GM19351 (cell line): ENCODE results near the gene POLD1.
"Not testable (repeated sequence)": the region's sequence is repeated elsewhere in the genome, so short reads cannot be mapped to it uniquely, and the experiment has no call there.

Experiments
- ATAC-seq: cut with Tn5 transposase; IDR thresholded peaks from one replicate; pipeline ENCODE4 v1.9.1; 2021; ENCODE audit warnings: mild to moderate bottlenecking, moderate library complexity; ENCODE audit not compliant: unreplicated experiment

The POLD1 gene

DNA sequence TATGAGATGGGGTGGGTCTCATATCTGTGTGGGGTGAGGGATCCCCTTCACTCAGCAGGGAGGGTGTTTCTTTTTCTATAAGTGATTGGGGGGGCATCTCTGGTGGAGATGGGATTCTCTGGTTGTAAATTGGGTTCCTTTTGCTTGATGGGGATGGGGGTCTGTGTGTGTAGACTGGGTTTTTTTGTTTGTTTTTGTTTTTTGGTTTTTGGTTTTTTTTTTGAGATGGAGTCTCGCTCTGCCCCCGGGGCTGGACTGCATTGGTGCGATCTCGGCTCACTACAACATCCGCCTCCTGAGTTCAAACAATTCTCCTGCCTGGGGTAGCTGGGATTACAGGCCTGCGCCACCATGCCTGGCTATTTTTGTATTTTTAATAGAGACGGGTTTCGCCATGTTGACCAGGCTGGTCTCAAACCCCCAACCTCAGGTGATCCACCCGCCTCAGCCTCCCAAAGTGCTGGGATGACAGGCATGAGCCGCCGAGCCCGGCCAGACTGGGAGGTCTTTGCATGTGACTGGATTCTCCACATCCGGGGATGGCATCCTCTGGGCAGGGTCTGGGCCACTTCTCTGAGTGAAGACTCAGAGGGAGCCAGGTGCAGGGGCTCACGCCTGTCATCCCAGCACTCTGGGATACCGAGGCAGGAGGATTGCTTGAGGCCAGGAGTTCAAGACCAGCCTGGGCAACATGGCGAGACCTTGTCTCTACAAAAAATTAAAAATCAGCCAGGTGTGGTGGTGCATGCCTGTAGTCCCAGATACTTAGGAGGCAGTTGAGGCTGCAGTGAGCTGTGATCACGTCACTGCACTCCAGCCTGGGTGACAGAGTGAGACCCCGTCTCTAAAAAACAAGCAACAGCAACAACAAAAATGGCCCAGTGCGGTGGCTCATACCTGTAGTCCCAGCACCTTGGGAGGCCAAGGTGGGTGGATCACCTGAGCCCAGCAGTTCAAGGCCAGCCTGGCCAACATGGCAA lies 49.3 kb downstream of the POLD1 start:
- no peak for ATAC-seq

GRCh38 chr19:50434525-50434924 lies 50.4 kb downstream of the POLD1 start:
- no peak for ATAC-seq

DNA sequence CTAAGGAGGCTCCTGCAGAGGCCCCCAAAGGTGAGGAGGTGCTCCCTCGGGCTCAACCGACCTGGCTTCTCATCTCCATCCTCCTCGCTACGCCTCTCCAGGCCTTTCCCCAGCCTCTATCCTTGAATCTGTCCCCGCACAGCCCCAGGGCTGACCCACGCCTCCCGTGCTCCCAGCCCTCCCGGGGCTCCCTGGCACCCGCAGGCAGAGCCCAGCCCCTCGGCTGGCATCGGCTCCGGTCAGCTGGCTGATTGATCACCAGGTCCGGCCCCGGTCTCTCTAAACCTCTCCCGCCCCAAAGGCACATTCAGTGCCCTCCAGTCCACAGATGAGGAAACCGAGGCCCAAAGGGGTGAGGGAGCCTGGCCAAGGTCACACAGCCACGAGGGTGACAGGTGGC lies 51.1 kb downstream of the POLD1 start:
- ATAC-seq = no peak

DNA sequence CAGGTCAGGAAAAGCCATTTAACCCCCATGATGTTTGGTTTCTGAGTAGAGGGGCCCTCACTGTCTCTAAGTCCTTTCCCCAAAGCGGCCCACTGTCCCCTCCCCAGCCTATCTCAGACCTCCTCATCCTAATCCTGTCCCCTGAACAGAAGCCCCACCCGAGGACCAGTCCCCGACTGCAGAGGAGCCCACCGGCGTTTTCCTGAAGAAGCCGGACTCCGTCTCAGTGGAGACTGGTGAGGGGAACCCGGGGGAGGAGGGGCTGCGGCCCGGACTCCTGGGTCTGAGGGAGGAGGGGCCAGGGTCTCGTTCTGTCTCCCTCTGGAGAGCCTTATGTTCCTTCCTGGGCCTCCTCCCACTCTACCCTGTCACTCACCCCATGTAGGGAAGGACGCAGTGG lies 51.5 kb downstream of the POLD1 start:
- no peak for ATAC-seq

GRCh38 chr19:50437862-50438449 lies 53.8 kb downstream of the POLD1 start:
- no peak for ATAC-seq

GRCh38 chr19:50439130-50439529 lies 55.0 kb downstream of the POLD1 start:
- not testable (repeated sequence) for ATAC-seq

GRCh38 chr19:50444059-50444458 lies 59.9 kb downstream of the POLD1 start:
- no peak for ATAC-seq

DNA sequence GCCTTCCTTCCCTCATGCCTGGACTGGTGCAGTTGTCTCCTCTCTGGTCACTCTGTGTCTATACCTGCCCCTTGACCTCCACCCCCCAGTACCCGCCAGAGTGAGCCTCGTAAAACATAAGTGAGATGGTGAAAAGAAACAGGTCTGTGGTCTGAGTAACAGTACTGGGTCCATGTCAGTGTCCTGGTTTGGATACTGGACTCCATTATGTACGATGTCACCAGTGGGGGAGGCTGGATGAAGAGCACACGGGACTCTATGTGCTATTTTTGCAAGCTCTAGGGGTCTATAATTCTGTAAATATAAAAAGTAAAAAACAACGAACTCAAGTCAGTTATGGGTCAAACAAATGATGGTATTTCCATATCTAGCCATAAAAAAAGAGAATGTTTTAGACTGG lies 62.9 kb downstream of the POLD1 start:
- ATAC-seq = no peak

DNA sequence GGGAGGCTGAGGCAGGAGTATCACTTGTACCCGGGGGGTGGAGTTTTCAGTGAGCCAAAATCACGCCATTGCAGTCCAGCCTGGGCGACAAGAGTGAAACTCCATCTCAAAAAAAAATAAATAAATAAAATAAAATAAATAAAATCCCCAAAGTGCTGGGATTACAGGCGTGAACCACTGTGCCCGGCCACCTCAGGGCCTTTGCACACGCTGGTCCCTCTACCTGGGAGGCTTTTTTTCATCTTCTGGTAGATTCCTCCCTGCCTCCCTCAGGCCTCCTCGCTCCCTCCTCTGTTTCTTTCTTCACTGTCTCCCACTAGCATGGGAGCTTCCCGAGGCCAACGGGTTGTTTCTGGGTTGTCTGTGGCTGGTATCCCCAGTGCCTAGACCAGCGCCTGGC lies 63.6 kb downstream of the POLD1 start:
- ATAC-seq = no peak

DNA sequence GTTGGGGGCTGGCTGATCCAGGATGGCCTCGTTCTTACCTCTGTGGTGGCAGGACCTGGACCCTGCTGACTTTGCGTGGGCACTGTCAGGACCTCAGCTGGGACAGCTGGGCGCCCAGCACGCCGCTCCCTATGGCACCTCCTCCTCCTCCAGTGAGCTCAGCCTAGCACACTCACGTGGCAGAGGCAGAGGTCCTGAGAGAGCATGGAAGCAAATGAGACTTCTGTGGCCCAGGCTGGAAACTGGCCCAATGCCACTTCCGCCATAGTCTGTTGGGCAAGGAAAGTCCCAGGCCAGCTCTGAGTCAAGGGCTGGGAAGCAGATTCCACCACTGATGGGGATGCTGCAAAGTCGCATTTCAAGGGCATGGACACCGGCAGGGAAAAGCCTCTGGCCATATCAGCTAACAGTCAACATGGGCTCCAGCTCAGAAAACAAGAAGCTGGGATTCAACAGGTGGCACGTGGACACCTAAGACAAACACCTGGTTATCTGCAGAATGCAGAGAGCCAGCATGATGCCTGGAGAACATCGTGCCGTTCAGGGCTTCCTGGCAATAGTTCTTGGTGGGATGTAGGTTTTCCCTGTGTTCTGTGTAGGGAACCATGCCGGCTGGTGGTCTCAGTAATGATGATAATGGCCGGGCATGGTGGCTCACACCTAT lies 65.2 kb downstream of the POLD1 start:
- no peak for ATAC-seq

DNA sequence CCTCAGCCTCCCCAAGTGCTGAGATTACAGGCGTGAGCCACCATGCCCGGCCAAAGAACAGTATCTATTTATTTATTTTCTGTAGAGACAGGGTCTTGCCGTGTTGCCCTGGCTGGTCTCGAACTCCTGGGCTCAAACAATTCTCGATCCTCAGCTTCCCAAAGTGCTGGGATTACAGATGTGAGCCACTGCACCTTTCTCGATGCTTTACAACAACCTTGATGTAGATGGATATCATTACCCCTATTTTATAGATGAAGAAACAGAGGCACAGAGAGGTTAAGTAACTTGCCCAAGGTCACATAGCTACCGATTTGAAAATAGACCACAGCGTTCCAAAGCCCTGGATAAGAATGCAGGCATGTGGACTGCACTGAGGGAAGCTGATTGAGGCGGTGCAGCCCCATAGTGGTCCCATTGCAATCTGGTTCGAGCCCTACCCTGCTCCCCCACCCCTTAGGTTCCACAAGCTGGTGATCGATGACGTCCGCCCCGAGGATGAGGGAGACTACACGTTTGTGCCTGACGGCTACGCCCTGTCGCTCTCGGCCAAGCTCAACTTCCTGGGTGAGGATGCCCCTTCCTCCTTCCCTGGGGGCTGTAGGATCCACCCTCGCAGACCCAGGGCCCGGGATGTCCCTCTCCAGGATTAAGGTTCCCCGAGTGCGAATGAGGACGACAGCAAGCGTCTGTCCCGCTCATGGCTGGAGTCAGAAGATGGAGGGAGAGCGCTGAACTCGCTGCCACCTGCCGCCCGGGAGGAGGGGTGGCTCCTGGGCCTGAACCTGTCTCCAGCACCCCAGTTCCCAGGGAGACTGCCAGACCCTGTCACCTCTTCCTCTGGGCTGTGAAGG lies 66.4 kb downstream of the POLD1 start:
- no peak for ATAC-seq

DNA sequence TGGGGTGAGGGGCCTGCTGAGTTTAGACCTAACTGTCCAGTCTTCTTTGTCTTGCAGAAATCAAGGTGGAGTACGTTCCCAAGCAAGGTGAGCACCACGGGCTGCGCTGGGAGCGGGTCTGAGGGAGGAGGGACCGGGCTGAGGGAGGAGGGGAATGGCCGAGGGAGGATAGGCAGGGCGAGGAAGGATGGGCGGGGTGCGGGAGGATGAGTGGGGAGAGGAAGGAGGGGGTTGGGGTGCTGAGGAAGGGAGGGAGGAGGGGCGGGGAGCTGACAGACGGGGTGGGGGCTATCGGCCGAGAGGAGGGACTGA lies 67.0 kb downstream of the POLD1 start:
- ATAC-seq = no peak

DNA sequence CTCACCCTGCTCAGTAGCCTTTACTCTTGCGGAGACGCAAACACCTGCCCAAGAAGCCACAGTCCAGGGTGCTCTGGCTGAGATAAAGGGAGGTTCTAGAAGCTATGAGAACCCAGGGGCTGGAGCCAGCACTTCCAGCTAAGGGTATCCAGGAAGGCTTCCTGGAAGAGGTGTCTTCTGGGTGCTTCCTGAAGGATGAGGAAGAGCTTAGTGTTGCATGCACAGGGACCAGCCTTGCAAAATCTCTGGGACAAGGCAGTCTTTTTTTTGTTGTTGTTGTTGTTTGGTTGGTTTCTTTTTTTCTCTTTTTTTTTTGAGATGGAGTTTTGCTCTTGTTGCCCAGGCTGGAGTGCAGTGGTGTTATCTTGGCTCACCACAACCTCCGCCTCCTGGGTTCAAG lies 69.1 kb downstream of the POLD1 start:
- no peak for ATAC-seq

DNA sequence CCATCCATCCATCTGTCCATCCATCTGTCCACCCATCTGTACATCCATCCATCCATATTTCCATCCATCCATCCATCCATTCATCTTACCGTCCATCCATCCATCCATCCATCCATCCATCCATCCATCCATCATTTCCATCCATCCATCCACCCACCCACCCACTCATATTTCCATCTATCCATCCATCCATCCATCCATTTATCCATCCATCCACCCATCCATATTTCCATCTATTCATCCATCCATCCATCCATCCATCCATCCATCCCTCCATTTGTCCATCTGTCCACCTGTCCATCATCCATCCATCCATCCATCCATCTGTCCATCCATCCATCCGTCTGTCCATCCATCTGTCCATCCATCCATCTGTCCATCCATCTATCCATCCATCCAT lies 71.8 kb downstream of the POLD1 start:
- no peak for ATAC-seq

DNA sequence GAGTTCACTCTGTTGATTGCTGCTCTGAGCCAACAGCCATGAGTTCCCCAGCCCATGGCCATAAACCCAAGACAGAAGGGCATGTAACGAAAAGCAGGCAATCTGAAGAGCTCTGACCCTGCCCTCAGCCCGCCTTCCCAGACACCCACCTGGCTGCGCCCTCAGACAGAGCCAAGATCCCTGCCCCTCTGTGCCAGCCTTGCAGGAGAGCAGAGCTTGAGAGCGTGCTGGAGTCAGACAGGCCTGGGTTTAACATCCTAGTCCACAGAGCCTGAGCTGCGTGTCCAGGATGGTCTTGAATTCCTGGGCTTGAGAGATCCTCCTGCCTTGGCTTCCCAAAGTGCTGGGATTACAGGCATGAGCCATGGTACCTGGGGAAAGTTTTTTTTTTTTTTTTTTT lies 73.2 kb downstream of the POLD1 start:
- ATAC-seq = no peak

DNA sequence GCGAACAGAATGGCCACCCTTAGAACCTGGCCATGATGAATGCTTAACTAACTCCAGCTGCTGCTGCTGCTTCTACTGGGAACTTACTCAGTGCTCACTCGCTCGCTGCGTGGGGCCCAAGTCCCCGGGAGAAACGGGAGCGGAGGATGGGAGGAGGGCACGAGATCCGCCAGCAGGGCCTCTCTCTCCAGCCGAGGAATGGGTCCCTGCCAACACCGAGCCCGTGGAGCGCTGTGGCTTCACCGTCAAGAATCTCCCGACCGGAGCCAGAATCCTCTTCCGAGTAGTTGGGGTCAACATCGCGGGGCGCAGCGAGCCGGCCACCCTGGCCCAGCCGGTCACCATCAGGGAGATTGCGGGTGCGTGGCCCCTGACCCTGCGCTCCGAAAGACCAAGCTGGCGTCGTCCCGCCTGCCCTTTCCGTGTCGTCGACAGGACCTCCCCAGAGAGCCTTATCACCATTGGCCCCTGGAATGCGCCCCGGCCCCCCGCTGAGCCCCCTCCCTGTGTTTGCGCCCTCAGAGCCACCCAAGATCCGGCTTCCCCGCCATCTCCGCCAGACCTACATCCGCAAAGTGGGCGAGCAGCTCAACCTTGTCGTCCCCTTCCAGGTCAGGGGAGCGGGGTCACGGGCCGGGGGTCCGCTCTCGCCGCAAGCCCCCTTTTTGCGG lies 74.4 kb downstream of the POLD1 start:
- ATAC-seq = no peak

- ATAC-seq = no peak
Measured at GRCh38 chr19:50459067-50459456, 74.9 kb downstream of the POLD1 start.

GRCh38 chr19:50459638-50460037 lies 75.5 kb downstream of the POLD1 start:
- ATAC-seq = no peak

DNA sequence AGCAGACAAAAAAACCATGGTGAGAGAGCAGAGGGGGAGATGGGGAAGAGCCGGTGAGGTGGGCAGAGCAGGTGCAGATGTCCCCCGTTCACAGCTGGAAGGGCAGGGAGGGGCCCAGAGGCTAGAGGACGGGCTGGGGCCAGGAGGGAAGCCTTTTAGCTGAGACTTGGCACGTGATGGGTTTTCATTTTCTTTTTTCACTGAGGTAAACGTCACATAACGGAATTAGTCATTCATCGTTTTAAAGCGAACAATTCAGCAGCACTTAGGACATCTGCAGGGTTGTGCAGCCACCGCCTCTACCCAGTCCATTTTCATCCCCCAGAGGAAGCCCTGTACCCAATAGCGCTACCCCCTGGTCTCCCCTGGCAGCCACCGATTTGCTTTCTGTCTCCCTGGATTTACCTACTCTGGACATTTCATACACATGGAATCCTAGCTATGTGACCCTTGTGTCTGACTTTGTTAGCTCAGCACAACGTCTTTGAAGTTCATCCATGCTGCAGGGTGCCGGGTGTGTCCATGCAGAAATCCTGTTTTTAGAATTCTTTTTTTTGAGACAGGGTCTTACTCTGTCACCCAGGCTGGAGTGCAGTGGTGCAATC lies 76.1 kb downstream of the POLD1 start:
- peak; percentile 51 for ATAC-seq
